ENCODE data around the gene PRKACG.

DNA sequence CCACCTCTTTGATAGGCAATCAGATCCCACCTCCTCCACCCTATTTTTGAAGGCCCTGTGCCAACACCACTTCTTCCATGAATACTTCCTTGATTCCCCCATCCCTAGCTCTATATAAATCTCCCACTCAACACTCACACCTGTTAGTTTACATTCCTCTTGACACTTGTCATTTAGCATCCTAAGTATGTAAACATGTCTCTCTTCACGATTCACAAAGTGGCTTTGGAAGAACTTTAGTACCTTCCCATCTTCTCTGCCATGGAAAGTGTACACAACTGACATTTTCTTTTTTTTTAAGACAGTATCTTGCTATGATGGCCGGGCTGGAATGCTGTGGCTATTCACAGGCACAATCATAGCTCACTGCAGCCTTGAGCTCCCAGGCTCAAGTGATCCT lies 20.2 kb upstream of the PRKACG start:
- TF ChIP-seq, protein P1, sequence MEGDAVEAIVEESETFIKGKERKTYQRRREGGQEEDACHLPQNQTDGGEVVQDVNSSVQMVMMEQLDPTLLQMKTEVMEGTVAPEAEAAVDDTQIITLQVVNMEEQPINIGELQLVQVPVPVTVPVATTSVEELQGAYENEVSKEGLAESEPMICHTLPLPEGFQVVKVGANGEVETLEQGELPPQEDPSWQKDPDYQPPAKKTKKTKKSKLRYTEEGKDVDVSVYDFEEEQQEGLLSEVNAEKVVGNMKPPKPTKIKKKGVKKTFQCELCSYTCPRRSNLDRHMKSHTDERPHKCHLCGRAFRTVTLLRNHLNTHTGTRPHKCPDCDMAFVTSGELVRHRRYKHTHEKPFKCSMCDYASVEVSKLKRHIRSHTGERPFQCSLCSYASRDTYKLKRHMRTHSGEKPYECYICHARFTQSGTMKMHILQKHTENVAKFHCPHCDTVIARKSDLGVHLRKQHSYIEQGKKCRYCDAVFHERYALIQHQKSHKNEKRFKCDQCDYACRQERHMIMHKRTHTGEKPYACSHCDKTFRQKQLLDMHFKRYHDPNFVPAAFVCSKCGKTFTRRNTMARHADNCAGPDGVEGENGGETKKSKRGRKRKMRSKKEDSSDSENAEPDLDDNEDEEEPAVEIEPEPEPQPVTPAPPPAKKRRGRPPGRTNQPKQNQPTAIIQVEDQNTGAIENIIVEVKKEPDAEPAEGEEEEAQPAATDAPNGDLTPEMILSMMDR (IDR thresholded peaks at IDR 0.05; ENCODE audit: low read length), result no peak
- TF ChIP-seq EZH2 (IDR thresholded peaks at IDR 0.05; ENCODE audit: borderline replicate concordance, low read length), result no peak
